ENCODE data around the gene MINDY4.

The MINDY4 gene

DNA sequence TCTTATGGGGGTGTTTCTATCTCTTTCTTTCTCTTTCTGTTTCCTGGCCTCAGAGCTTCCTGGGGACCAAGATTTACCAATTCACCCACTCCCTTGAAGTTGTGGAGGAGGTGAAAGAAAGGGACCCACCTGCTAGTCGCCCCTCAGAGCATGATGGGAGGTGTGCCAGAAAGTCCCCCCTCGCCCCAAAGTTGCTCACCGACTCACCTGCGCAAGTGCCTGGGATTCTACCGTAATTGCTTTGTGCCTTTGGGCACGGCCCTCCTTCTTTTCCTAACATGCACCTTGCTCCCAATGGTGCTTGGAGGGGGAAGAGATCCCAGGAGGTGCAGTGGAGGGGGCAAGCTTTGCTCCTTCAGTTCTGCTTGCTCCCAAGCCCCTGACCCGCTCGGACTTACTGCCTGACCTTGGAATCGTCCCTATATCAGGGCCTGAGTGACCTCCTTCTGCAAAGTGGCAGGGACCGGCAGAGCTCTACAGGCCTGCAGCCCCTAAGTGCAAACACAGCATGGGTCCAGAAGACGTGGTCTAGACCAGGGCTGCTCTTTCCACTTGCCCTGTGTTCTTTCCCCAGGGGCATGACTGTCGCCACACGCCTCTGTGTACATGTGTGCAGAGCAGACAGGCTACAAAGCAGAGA is 152.7 kb downstream of the MINDY4 start:
- CTCF ChIA-PET = interaction anchor here (0.7 to 3.1 kb wide), 4 partner anchors 10 to 60 kb away, joined by 3 to 23 read pairs (median 4); no protein-coding TSS in a partner anchor
- POLR2A ChIA-PET = no interaction called here
- no peak for DNase-seq (ENCODE audit: extremely low spot score)
- TF ChIP-seq, protein P1, sequence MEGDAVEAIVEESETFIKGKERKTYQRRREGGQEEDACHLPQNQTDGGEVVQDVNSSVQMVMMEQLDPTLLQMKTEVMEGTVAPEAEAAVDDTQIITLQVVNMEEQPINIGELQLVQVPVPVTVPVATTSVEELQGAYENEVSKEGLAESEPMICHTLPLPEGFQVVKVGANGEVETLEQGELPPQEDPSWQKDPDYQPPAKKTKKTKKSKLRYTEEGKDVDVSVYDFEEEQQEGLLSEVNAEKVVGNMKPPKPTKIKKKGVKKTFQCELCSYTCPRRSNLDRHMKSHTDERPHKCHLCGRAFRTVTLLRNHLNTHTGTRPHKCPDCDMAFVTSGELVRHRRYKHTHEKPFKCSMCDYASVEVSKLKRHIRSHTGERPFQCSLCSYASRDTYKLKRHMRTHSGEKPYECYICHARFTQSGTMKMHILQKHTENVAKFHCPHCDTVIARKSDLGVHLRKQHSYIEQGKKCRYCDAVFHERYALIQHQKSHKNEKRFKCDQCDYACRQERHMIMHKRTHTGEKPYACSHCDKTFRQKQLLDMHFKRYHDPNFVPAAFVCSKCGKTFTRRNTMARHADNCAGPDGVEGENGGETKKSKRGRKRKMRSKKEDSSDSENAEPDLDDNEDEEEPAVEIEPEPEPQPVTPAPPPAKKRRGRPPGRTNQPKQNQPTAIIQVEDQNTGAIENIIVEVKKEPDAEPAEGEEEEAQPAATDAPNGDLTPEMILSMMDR (IDR thresholded peaks at IDR 0.05; ENCODE audit: control extremely low read depth, extremely low read depth, low read depth, missing control alignments) = no peak

DNA sequence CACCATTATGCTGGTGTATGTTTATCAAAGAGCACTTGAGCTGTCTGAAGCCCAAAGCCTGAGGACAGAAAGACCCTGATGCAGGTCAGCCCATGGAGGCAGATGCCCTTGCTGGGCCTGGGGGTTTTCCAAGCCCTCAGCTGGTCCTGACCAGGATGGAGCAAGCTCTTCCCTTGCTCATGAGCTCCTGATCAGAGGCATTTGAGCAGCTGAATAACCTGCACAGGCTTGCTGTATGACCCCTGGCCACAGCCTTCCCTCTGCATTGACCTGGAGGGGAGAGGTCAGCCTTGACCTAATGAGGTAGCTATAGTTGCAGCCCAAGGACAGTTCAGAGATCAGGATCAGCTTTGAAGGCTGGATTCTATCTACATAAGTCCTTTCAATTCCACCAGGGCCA is 153.4 kb downstream of the MINDY4 start:
- ChIA-PET POLR2A (no interaction called here), CTCF (interaction anchor here (1.1 to 3.1 kb wide), 3 partner anchors 12 to 59 kb away, joined by 3 to 23 read pairs (median 4); no protein-coding TSS in a partner anchor)
- TF ChIP-seq, protein P1 (IDR thresholded peaks at IDR 0.05; ENCODE audit: control extremely low read depth, extremely low read depth, low read depth, missing control alignments) = no peak
- DNase-seq (ENCODE audit: extremely low spot score) = no peak

DNA sequence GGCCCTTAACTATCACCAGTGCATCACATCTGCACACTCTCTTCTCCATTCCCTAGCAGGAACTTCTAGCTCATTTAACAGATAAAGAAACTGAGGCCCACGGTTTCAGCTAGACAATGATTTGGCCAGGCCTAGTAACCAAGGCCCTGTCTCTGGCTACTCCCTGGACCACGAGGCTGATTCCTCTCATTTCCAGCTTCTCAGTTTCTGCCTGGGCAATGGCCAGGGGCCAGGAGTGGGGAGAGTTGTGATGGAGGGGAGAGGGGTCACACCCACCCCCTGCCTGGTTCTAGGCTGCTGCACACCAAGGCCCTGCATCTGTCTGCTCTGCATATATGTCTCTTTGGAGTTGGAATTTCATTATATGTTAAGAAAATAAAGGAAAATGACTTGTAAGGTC is 153.9 kb downstream of the MINDY4 start:
- DNase-seq (ENCODE audit: extremely low spot score) = no peak
- CTCF ChIA-PET = interaction anchor here (1.1 to 3.1 kb wide), 3 partner anchors 13 to 58 kb away, joined by 3 to 23 read pairs (median 4); no protein-coding TSS in a partner anchor
- POLR2A ChIA-PET = no interaction called here
- TF ChIP-seq, protein P1 (IDR thresholded peaks at IDR 0.05; ENCODE audit: control extremely low read depth, extremely low read depth, low read depth, missing control alignments) = no peak

DNA sequence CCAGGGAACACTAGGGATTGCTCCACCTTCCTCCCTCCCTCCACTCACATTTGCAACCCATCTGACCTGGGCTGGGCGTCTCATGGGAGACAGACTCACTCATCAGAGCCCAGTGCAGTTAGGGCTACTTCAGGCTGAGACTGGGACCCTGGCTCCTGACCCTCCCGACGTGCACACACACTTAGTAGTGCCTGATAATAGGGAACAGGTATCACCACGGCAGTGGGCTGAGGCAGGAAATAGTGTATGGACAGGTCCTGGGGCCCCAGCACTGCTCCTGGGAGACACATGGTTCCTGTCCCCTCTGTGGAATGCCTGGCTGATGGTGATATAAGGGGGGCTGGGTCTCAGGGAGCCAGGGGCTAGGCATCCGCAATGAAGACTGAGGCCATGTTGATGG is 154.7 kb downstream of the MINDY4 start:
- POLR2A ChIA-PET = no interaction called here
- CTCF ChIA-PET = no interaction called here
- no peak for DNase-seq (ENCODE audit: extremely low spot score)
- TF ChIP-seq, protein P1 (IDR thresholded peaks at IDR 0.05; ENCODE audit: control extremely low read depth, extremely low read depth, low read depth, missing control alignments) = no peak

DNA sequence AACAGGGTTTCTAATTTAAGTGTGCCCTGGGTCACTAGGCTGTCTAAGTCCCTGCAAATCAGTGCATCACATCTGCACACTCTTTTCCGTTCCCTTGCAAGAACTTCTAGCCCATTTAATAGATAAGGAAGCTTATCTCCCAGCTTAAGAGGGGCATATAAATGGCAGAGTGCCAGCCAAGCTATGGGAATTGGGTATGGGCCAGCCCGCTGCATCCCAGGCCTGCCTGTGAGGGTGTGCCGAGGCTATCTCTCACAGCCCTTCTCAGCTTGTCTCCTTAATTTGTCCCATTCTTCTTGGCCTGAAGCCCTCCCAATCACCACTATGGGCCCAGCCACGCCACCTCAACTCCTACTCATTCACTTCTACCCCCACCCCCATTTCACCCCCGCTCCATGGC is 155.1 kb downstream of the MINDY4 start:
- ChIA-PET POLR2A (no interaction called here), CTCF (interaction anchor here (1.7 kb wide), 1 partner anchor 12 kb away, joined by 6 read pairs; no protein-coding TSS in a partner anchor)

DNA sequence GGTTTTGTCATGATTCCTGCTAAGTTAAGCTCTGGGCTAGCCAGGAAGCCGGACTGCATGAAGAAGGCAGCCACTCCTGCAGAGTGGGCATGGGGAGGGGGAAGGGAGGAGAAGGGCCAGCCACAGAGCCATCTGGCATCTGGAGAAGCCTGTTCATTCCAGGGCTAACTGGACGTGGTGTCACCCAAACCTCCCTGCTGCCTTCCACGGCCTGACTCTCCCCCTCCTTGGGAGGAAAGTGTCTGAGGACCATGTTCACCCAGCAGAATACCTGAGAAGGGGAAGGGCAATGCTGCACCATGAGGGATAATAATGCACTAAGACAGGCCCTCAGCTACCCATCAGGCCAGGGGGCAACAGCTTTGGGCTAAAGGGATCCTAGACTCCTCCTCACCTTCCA is 155.8 kb downstream of the MINDY4 start:
- TF ChIP-seq, protein P1 (IDR thresholded peaks at IDR 0.05; ENCODE audit: control extremely low read depth, extremely low read depth, low read depth, missing control alignments) = no peak
- ChIA-PET CTCF (interaction anchor here (1.7 kb wide), 1 partner anchor 11 kb away, joined by 6 read pairs; no protein-coding TSS in a partner anchor), POLR2A (no interaction called here)
- no peak for DNase-seq (ENCODE audit: extremely low spot score)

More for the DNA sequence above, 155.1 kb downstream of the MINDY4 start:
- TF ChIP-seq, protein P1 (IDR thresholded peaks at IDR 0.05; ENCODE audit: control extremely low read depth, extremely low read depth, low read depth, missing control alignments) = no peak
- no peak for DNase-seq (ENCODE audit: extremely low spot score)
